HCT116 (cell line): ENCODE data around the gene BLZF1. TPM values are rescaled to one million over a fixed set of nuclear protein-coding genes. Genes with fewer than 3 reads are reported as not detected.

Source experiments
- ATAC-seq: fragments of 200-7000 bp; cut with Tn5 transposase; 2 replicates; pipeline ENCODE4 v1.9.1; 2020; ENCODE audit warnings: mild to moderate bottlenecking, moderate library complexity
- BruUV-seq: library from RNA; stranded (reverse); fragments of 400-500 nt; replicated peaks from 2 replicates; lab custom pipeline; 2021; lab: Mats Ljungman, UMichigan
- CTCF ChIA-PET: fragments of 300-600 bp; sonication (Branson Sonifier 250); formaldehyde crosslinking; loops from one replicate; lab custom pipeline; 2021; ENCODE audit warnings: antibody characterized with exemption; lab: Charles Lee
- POLR2A ChIA-PET: fragments of 300-600, 350-600 bp; sonication (Branson Sonifier 250); formaldehyde crosslinking; loops from one replicate; lab custom pipeline; 2021; ENCODE audit warnings: antibody characterized with exemption; lab: Charles Lee
- RAD21 ChIA-PET, 2 experiments: fragments of 300-600 bp; sonication (Branson Sonifier 250); formaldehyde crosslinking; loops; one replicate each; lab custom pipeline; 2023; ENCODE audit warnings: low total read pairs in 2 of 2; ENCODE audit not compliant: uncharacterized antibody in 2 of 2, unreplicated experiment in 2 of 2, low non-redundant PET in 1 of 2; lab: Charles Lee
- DNase-seq: peaks from one replicate; pipeline ENCODE4 v3.0.0-alpha.2; 2010; ENCODE audit warnings: low read depth, low spot score
- H2AFZ ChIP-seq: fragments of 200-600 bp; shearing (Covaris generic), sonication (generic); 2 replicates; pipeline ENCODE4 v1.6.1; 2017; ENCODE audit warnings: low read depth, mixed run types, mixed read lengths, antibody characterized with exemption, low read length; ENCODE audit not compliant: poor library complexity, severe bottlenecking
- H3K27ac ChIP-seq: 2 replicates; pipeline ENCODE4 v1.5.1; 2012; ENCODE audit warnings: low read depth, low read length
- H3K27me3 ChIP-seq: fragments of 200-600 bp; sonication (generic); 2 replicates; pipeline ENCODE4 v1.6.1; 2016; ENCODE audit warnings: mixed run types, low read length, mixed read lengths; ENCODE audit not compliant: insufficient read depth
- H3K36me3 ChIP-seq, 2 experiments: fragments of 200-500 bp in 1 of 2; fragments of 200-600 bp in 1 of 2; sonication (Bioruptor generic) in 1 of 2; sonication (generic) in 1 of 2; 2 replicates each; pipeline versions ENCODE4 v1.5.1 to v1.6.1; 2014 to 2016; ENCODE audit warnings: low read length in 2 of 2, inconsistent platforms in 1 of 2, mixed read lengths in 1 of 2, mixed run types in 1 of 2; ENCODE audit not compliant: insufficient read depth in 2 of 2, control insufficient read depth in 1 of 2
- H3K4me1 ChIP-seq, 2 experiments: fragments of 200-600 bp in 1 of 2; sonication (generic) in 1 of 2; 2 replicates each; pipeline versions ENCODE4 v1.5.1 to v1.6.1; 2012 to 2017; ENCODE audit warnings: low read length in 2 of 2, inconsistent platforms in 1 of 2, mild to moderate bottlenecking in 1 of 2, mixed read lengths in 1 of 2, mixed run types in 1 of 2, moderate library complexity in 1 of 2; ENCODE audit not compliant: insufficient read depth in 2 of 2, control insufficient read depth in 1 of 2
- H3K4me2 ChIP-seq: fragments of 200-600 bp; sonication (generic); 2 replicates; pipeline ENCODE4 v1.6.1; 2017; ENCODE audit warnings: mixed run types, low read length, mixed read lengths
- H3K4me3 ChIP-seq, 2 experiments: fragments of 200-600 bp in 1 of 2; sonication (generic) in 1 of 2; replicated peaks in 1 of 2; 2 replicates each; pipeline ENCODE4 v1.5.1; 2011 to 2016; ENCODE audit warnings: low read length in 2 of 2, control low read depth in 1 of 2, low read depth in 1 of 2, mild to moderate bottlenecking in 1 of 2, mixed read lengths in 1 of 2, mixed run types in 1 of 2
- H3K79me2 ChIP-seq: fragments of 200-600 bp; sonication (generic); 2 replicates; pipeline ENCODE4 v1.6.1; 2017; ENCODE audit warnings: mild to moderate bottlenecking, mixed run types, low read length, moderate library complexity, mixed read lengths; ENCODE audit not compliant: insufficient read depth
- H3K9ac ChIP-seq: fragments of 200-600 bp; sonication (generic); 2 replicates; pipeline ENCODE4 v1.6.1; 2016; ENCODE audit warnings: low read length, mixed read lengths
- H3K9me2 ChIP-seq: fragments of 200-600 bp; sonication (generic), shearing (Covaris generic); 2 replicates; pipeline ENCODE4 v1.6.1; 2017; ENCODE audit warnings: mixed run types, mild to moderate bottlenecking, moderate library complexity; ENCODE audit not compliant: insufficient read depth
- H3K9me3 ChIP-seq, 2 experiments: fragments of 200-500 bp in 1 of 2; fragments of 200-600 bp in 1 of 2; sonication (Bioruptor generic) in 1 of 2; sonication (generic) in 1 of 2; 2 replicates each; pipeline ENCODE4 v1.6.1; 2014 to 2017; ENCODE audit warnings: low read length in 2 of 2, mixed read lengths in 2 of 2, inconsistent platforms in 1 of 2, low read depth in 1 of 2, mild to moderate bottlenecking in 1 of 2, mixed run types in 1 of 2, moderate library complexity in 1 of 2; ENCODE audit not compliant: control insufficient read depth in 1 of 2, insufficient read depth in 1 of 2
- H4K20me1 ChIP-seq: fragments of 200-600 bp; sonication (generic), shearing (Covaris generic); 2 replicates; pipeline ENCODE4 v1.6.1; 2017; ENCODE audit warnings: mixed run types, mild to moderate bottlenecking, moderate library complexity; ENCODE audit not compliant: insufficient read depth
- ATF3 ChIP-seq: IDR thresholded peaks from 2 replicates; pipeline ENCODE4 v1.6.1; 2012
- EZH2phosphoT487 ChIP-seq: fragments of 200-600 bp; IDR thresholded peaks from 2 replicates; pipeline ENCODE4 v1.6.1; 2018; ENCODE audit warnings: antibody characterized with exemption, borderline replicate concordance
- REST ChIP-seq: IDR thresholded peaks from 2 replicates; pipeline ENCODE4 v1.6.1; 2012; ENCODE audit warnings: low read depth
- SIN3A ChIP-seq: IDR thresholded peaks from 2 replicates; pipeline ENCODE4 v1.6.1; 2012; ENCODE audit warnings: low read depth
- SRF ChIP-seq: IDR thresholded peaks from 2 replicates; pipeline ENCODE4 v1.6.1; 2012; ENCODE audit warnings: low read depth
- intact Hi-C: fragments of 100-400 bp; cut with micrococcal nuclease; formaldehyde crosslinking; loops from 2 replicates; pipeline ENCODE4 v1.10.0; 2022
- total RNA-seq: library from RNA; stranded (reverse); gene quantifications from one replicate; pipeline ENCODE4 v1.2.1, GENCODE V29; 2021; ENCODE audit not compliant: unreplicated experiment

The BLZF1 gene
- total RNA-seq, 1 experiment from 2014 or later: 19.6 TPM

- no peak for TF ChIP-seq REST
- TF ChIP-seq, all 23 proteins: peak for 6
Measured at GRCh38 chr1:169321539-169321938, 46.5 kb upstream of the BLZF1 start (continued).

GRCh38 chr1:169322138-169322537, 45.9 kb upstream of the BLZF1 start:
- no peak overlapping the region for H3K27ac ChIP-seq
- no peak overlapping the region for H3K9ac ChIP-seq
- no peaks in the 10 kb centered on the region for H3K9me2 ChIP-seq
- H3K4me2 ChIP-seq: peak overlapping the region; percentile 46; the same call in 1 of the 2 replicates
- no peaks in the 10 kb centered on the region for H3K79me2 ChIP-seq
- no peaks in the 10 kb centered on the region for H3K9me3 ChIP-seq
- H3K4me1 ChIP-seq: peaks cover 6 to 32% of the 10 kb centered on the region in 2 experiments
- no peak for TF ChIP-seq EZH2phosphoT487
- no peak for TF ChIP-seq SRF
- TF ChIP-seq SIN3A: no peak
- no peak for TF ChIP-seq ATF3
- TF ChIP-seq, all 23 proteins: peak for 0
- ATAC-seq (no peak), DNase-seq (no peak)
- ChIA-PET POLR2A (no interaction called here), RAD21 (no interaction called here), CTCF (interaction anchor here (1.6 kb wide), 1 partner anchor 26 kb away, joined by 8 read pairs; no protein-coding TSS in a partner anchor)
- no peak overlapping the region for H3K4me3 ChIP-seq
- H3K36me3 ChIP-seq: no peaks in the 10 kb centered on the region
- H4K20me1 ChIP-seq: no peaks in the 10 kb centered on the region
- TSS peak; percentile 28 for BruUV-seq
- no peaks in the 10 kb centered on the region for H3K27me3 ChIP-seq
- intact Hi-C loops: no loop called here
- no peak overlapping the region for H2AFZ ChIP-seq
